Calu3 (cell line): ENCODE results near the gene LMAN1L. TPM values are rescaled to one million over a fixed set of nuclear protein-coding genes. Genes with fewer than 3 reads are reported as not detected.
A peak's percentile ranks its signal among the peaks of the same experiment; 100 is the strongest.
"Not testable (repeated sequence)": the region's sequence is repeated elsewhere in the genome, so short reads cannot be mapped to it uniquely, and the experiment has no call there.

Experiments used
- BruUV-seq: library from RNA; stranded (reverse); fragments of 400-500 nt; replicated peaks from 2 replicates; lab custom pipeline; 2021; lab: Mats Ljungman, UMichigan
- CTCF ChIA-PET: fragments of 300-600 bp; sonication (Branson Sonifier 250); formaldehyde crosslinking; loops from one replicate; lab custom pipeline; 2022; ENCODE audit warnings: antibody characterized with exemption; lab: Charles Lee
- DNase-seq: peaks from one replicate; pipeline ENCODE4 v3.0.0; 2022
- H3K27ac Mint-ChIP-seq: one replicate; pipeline ENCODE4 v1.8.0; 2022; ENCODE audit warnings: mixed read lengths; ENCODE audit not compliant: unreplicated experiment
- H3K27me3 Mint-ChIP-seq: one replicate; pipeline ENCODE4 v1.8.0; 2022; ENCODE audit warnings: mixed read lengths; ENCODE audit not compliant: unreplicated experiment
- H3K36me3 Mint-ChIP-seq: one replicate; pipeline ENCODE4 v1.8.0; 2022; ENCODE audit warnings: mild to moderate bottlenecking, moderate library complexity, mixed read lengths; ENCODE audit not compliant: insufficient read depth, unreplicated experiment
- H3K4me1 Mint-ChIP-seq: one replicate; pipeline ENCODE4 v1.8.0; 2022; ENCODE audit warnings: mild to moderate bottlenecking, low read depth, mixed read lengths; ENCODE audit not compliant: unreplicated experiment
- H3K4me3 Mint-ChIP-seq: one replicate; pipeline ENCODE4 v1.8.0; 2022; ENCODE audit warnings: mild to moderate bottlenecking, low read depth, moderate library complexity, mixed read lengths; ENCODE audit not compliant: unreplicated experiment
- H3K9me3 Mint-ChIP-seq: one replicate; pipeline ENCODE4 v1.8.0; 2022; ENCODE audit warnings: low read depth, mixed read lengths; ENCODE audit not compliant: unreplicated experiment
- intact Hi-C: fragments of 100-400 bp; cut with micrococcal nuclease; formaldehyde crosslinking; loops from one replicate; pipeline ENCODE4 v1.10.0; 2022; ENCODE audit not compliant: unreplicated experiment
- total RNA-seq: library from RNA; stranded (reverse); gene quantifications from 2 replicates; pipeline ENCODE4 v1.2.3, GENCODE V29; 2022
- TF ChIP-seq, protein P1 (sequence below): fragments of 200-600 bp; IDR thresholded peaks from one replicate; pipeline ENCODE4 v1.8.0; 2022; ENCODE audit warnings: antibody characterized with exemption; ENCODE audit not compliant: unreplicated experiment

Gene LMAN1L
- total RNA-seq, 1 experiment from 2014 or later, result 0.35 TPM

DNA sequence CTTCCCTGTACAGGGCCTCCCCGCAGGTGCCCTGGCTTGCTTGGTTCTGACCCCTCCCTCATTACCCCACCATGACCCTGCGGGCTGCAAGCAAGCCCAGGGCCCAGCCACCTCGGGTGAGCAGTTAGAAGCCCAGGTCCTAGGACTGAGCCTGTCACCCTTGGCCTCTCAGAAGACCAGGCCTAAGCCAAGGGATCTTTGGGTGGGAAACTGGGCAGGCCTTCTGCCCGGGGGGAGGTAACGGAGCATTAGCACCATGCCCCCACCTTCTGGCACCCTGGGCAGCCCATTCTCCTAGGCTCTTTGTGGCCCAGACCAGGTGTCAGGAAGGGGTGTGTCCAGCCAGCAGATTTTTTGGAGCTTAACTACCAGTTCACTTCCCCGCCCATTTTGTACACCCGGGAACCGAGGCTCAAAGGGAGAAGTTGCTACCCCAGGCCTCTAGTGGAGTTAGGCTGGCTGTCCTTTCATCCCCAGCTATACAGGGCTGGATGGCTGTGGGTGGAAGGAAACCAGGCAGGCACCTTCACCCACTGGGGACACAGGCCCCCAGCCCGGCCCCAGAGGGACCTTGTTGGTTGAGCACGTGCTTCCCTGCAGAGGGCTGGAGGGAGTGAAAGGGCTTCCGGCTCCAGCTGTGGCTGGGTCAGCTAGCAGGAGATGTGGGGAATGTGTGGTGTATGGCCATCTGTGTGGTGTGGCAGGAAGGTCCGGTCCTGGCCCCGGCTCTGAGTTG, 29.4 kb upstream of the LMAN1L start:
- CTCF ChIA-PET, result interaction anchor here (0.5 to 1.6 kb wide), 7 partner anchors 12 to 103 kb away, joined by 3 to 7 read pairs (median 3); no protein-coding TSS in a partner anchor
- H3K4me1 Mint-ChIP-seq, result peaks cover 47% of the 10 kb centered on the region
- intact Hi-C loops, result no loop called here
- H3K9me3 Mint-ChIP-seq, result no peaks in the 10 kb centered on the region
- peak overlapping the region; percentile 56 for H3K27ac Mint-ChIP-seq
- TF ChIP-seq, protein P1, sequence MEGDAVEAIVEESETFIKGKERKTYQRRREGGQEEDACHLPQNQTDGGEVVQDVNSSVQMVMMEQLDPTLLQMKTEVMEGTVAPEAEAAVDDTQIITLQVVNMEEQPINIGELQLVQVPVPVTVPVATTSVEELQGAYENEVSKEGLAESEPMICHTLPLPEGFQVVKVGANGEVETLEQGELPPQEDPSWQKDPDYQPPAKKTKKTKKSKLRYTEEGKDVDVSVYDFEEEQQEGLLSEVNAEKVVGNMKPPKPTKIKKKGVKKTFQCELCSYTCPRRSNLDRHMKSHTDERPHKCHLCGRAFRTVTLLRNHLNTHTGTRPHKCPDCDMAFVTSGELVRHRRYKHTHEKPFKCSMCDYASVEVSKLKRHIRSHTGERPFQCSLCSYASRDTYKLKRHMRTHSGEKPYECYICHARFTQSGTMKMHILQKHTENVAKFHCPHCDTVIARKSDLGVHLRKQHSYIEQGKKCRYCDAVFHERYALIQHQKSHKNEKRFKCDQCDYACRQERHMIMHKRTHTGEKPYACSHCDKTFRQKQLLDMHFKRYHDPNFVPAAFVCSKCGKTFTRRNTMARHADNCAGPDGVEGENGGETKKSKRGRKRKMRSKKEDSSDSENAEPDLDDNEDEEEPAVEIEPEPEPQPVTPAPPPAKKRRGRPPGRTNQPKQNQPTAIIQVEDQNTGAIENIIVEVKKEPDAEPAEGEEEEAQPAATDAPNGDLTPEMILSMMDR, result no peak
- peaks cover 14% of the 10 kb centered on the region for H3K27me3 Mint-ChIP-seq
- peak; percentile 35 for DNase-seq
- peak overlapping the region; percentile 85 for H3K4me3 Mint-ChIP-seq
- BruUV-seq, result no TSS peak
- peaks cover 23% of the 10 kb centered on the region for H3K36me3 Mint-ChIP-seq

DNA sequence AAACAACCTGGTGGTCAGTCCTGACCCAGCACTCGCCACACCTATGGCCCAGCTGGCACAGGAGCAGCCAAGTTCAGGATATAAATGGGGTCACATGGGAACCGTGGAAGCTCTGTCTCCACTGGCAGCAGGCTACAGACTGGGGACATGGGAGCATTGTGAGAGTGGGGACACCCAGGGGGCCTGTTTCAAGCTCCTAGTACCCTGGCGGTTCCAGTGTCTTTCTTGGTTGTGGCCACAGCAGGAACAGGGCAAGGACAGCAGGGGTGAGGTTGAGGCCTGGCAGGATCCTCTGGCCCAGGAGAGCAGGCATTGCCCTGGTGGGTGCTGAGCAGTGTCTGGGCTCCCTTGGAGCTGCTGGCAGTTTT, 28.8 kb upstream of the LMAN1L start:
- CTCF ChIA-PET, result interaction anchor here (0.5 to 1.6 kb wide), 5 partner anchors 13 to 100 kb away, joined by 3 to 7 read pairs (median 4); no protein-coding TSS in a partner anchor
- TF ChIP-seq, protein P1, result no peak
- peaks cover 23% of the 10 kb centered on the region for H3K36me3 Mint-ChIP-seq
- DNase-seq, result no peak
- H3K9me3 Mint-ChIP-seq, result no peaks in the 10 kb centered on the region
- H3K4me3 Mint-ChIP-seq, result peak overlapping the region; percentile 85
- peaks cover 14% of the 10 kb centered on the region for H3K27me3 Mint-ChIP-seq
- intact Hi-C loops, result no loop called here
- peak overlapping the region; percentile 19 for H3K27ac Mint-ChIP-seq
- peaks cover 52% of the 10 kb centered on the region for H3K4me1 Mint-ChIP-seq
- no TSS peak for BruUV-seq

DNA sequence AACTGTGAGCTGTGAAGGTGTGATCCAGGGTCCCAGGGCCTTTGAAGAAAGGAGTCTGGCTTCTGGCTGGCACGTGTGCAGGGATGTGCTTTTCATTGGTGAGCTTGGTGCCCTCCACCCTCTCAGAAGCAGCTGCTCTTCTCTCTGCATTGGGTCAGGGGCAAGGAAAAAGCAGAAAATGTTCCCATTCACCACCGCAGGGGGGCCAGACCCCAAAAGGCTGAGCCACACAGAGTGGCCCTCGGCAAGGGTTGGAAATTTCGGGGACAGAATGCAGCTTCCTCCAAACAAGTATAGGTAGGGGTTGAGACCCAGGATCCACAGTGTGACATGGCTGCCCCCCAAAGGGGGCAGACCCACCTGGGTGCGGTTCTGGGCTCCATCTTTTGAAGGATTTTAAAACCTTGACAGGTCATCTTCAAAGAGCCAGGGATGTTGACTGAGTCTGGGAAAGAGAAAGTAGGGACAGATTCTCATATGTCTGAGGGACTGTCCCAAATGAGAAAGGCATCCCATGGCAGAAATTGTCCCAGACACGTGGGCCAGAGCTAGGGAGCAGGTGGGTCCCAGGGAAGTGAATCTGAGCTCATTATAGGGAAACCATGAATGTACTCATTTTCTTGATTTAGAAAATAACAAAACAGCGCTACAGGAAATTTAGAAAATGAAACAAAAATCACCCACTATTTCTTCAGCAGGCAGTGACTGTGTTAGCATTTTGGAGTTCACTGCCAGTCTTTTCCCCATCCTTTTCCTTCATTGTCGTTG, 28.0 kb upstream of the LMAN1L start:
- Mint-ChIP-seq H3K27me3 (peaks cover 14% of the 10 kb centered on the region), H3K9me3 (no peaks in the 10 kb centered on the region), H3K27ac (no peak overlapping the region), H3K4me3 (peak overlapping the region; percentile 17), H3K4me1 (peaks cover 61% of the 10 kb centered on the region), H3K36me3 (peaks cover 23% of the 10 kb centered on the region)
- CTCF ChIA-PET, result interaction anchor here (1.6 kb wide), 1 partner anchor 34 kb away, joined by 4 read pairs; no protein-coding TSS in a partner anchor
- TF ChIP-seq, protein P1, result no peak
- TSS peak; percentile 23 for BruUV-seq
- no peak for DNase-seq
- intact Hi-C loops, result no loop called here

DNA sequence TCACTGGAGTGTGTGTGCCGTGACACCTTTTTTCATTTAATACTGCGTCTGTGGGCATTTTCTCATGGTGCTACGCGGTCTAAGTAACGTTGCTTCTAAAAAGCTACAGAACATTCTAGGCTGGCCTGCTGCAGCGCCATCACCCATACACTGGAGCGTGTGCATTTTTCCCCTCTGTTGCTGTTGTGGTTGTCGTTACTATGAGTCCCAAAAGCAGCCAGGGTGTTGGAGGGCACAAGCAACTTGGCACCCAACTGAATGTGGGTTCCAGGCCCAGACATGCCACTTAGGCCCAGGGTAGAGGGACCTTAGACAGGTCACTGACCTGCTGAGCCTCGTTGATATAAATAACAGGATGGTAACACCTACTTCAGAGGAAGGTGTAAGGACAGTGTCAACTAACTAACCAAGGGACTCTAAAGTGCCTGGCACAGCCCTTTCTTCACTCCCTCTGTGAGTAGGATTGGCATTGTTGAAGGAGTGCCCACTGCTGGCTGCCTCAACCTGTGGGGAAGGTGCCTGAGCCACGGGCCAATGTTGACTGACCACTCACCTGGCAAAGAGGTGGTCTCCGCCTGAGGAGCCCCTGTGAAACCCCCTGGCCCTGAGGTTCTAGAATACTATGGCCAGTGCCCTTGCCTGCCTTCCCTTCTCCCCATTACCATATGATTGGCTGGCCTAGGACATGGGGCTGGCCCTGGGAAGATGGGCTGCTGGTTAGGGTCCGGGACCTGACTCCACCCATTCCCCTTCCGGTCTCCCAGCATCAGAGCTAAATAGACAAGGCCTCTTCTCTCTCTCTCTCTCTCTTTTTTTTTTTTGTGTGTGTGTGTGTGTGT, 27.2 kb upstream of the LMAN1L start:
- H3K9me3 Mint-ChIP-seq, result no peaks in the 10 kb centered on the region
- TF ChIP-seq, protein P1, result no peak
- CTCF ChIA-PET, result interaction anchor here (1.6 kb wide), 1 partner anchor 14 kb away, joined by 3 read pairs; no protein-coding TSS in a partner anchor
- BruUV-seq, result no TSS peak
- DNase-seq, result no peak
- peaks cover 66% of the 10 kb centered on the region for H3K4me1 Mint-ChIP-seq
- H3K4me3 Mint-ChIP-seq, result peak overlapping the region; percentile 17
- H3K27me3 Mint-ChIP-seq, result peaks cover 11% of the 10 kb centered on the region
- H3K36me3 Mint-ChIP-seq, result peaks cover 23% of the 10 kb centered on the region
- intact Hi-C loops, result no loop called here
- H3K27ac Mint-ChIP-seq, result no peak overlapping the region

DNA sequence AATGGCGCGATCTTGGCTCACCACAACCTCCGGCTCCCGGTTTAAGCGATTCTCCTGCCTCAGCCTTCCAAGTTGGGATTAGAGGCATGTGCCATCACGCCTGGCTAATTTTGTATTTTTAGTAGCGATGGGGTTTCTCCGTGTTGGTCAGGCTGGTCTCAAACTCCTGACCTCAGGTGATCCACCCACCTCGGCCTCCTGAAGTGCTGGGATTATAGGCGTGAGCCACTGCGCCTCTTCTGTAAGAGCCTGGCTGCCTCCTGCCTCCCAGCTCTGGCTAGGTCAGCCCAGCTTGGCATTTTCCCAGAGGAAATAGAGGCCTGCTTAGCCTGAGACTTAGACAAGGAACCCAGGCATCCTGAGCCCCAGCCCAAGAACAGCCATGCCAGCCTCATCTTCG, 26.6 kb upstream of the LMAN1L start:
- intact Hi-C loops, H3K9me3 Mint-ChIP-seq, H3K27me3 Mint-ChIP-seq, DNase-seq, H3K4me3 Mint-ChIP-seq, H3K27ac Mint-ChIP-seq, BruUV-seq: not testable (repeated sequence)
- H3K36me3 Mint-ChIP-seq, result peaks cover 23% of the 10 kb centered on the region
- CTCF ChIA-PET, result interaction anchor here (0.8 to 1.6 kb wide), 3 partner anchors 15 to 389 kb away, joined by 3 read pairs; partner anchors contain the start of gene RPP25
- peaks cover 67% of the 10 kb centered on the region for H3K4me1 Mint-ChIP-seq
